Esophagus muscularis mucosa (tissue), 3 donors: ENCODE data around the gene EVA1B.

ENCODE experiments used
- POLR2A ChIP-seq: fragments of 450-650 bp; IDR thresholded peaks from one replicate; pipeline ENCODE4 v1.6.1; 2017; ENCODE audit warnings: antibody characterized with exemption, moderate library complexity, mild to moderate bottlenecking, low read depth
- TF ChIP-seq, protein P1 (sequence below), 3 experiments: fragments of 200-600 bp in 2 of 3; fragments of 450-650 bp in 1 of 3; sonication (generic) in 2 of 3; IDR thresholded peaks; one replicate each; pipeline ENCODE4 v1.5.1; 2017 to 2019; ENCODE audit warnings: antibody characterized with exemption in 3 of 3, mild to moderate bottlenecking in 2 of 3, moderate library complexity in 1 of 3

DNA sequence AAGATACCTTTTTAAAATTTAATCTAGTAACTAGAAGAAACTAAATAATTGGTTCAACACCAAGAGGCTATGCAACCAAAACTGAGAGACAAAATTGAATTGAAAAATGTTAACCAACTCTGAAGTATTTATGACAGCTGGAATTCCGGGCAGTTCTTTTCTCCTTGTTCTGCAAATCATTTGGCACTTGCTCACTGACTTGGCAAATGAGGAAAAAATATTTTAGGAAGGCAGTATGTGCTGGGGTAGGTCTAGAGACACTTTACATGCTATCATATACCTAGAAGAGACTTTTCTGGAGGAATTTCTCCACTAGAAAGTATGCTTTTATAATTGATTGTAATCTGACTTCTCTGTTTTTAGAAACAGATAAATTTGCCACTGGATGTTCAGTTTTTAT lies 39.4 kb downstream of the EVA1B start:
- TF ChIP-seq, protein P1, sequence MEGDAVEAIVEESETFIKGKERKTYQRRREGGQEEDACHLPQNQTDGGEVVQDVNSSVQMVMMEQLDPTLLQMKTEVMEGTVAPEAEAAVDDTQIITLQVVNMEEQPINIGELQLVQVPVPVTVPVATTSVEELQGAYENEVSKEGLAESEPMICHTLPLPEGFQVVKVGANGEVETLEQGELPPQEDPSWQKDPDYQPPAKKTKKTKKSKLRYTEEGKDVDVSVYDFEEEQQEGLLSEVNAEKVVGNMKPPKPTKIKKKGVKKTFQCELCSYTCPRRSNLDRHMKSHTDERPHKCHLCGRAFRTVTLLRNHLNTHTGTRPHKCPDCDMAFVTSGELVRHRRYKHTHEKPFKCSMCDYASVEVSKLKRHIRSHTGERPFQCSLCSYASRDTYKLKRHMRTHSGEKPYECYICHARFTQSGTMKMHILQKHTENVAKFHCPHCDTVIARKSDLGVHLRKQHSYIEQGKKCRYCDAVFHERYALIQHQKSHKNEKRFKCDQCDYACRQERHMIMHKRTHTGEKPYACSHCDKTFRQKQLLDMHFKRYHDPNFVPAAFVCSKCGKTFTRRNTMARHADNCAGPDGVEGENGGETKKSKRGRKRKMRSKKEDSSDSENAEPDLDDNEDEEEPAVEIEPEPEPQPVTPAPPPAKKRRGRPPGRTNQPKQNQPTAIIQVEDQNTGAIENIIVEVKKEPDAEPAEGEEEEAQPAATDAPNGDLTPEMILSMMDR (IDR thresholded peaks at IDR 0.05): no peak
- no peak for TF ChIP-seq POLR2A
